GM12864 (cell line): Measurements from ENCODE around the gene PIK3AP1.
A peak's percentile ranks its signal among the peaks of the same experiment; 100 is the strongest.
"Not testable (repeated sequence)": the region's sequence is repeated elsewhere in the genome, so short reads cannot be mapped to it uniquely, and the experiment has no call there.

Experiments used
- DNase-seq: peaks from one replicate; pipeline ENCODE4 v3.0.0-alpha.2; 2011; ENCODE audit warnings: low read depth
- H3K4me3 ChIP-seq: 2 replicates; pipeline ENCODE4 v1.5.1; 2011; ENCODE audit warnings: mild to moderate bottlenecking, low read depth, low read length, control low read depth
- CTCF ChIP-seq: IDR thresholded peaks from 2 replicates; pipeline ENCODE4 v1.5.1; 2011; ENCODE audit warnings: low read depth, mild to moderate bottlenecking, moderate library complexity, low read length, control low read depth, inconsistent platforms; ENCODE audit errors: missing control alignments

Gene PIK3AP1

GRCh38 chr10:96756111-96756903 is 36.0 kb upstream of the PIK3AP1 start:
- no peak for DNase-seq
- TF ChIP-seq CTCF = no peak
- H3K4me3 ChIP-seq = no peak overlapping the region

- H3K4me3 ChIP-seq = no peak overlapping the region
- DNase-seq = no peak
- TF ChIP-seq CTCF = no peak
Measured at GRCh38 chr10:96753956-96754355, 33.6 kb upstream of the PIK3AP1 start.

GRCh38 chr10:96752375-96752774 is 32.1 kb upstream of the PIK3AP1 start:
- no peak overlapping the region for H3K4me3 ChIP-seq
- TF ChIP-seq CTCF = no peak
- no peak for DNase-seq

GRCh38 chr10:96750316-96750715 is 30.0 kb upstream of the PIK3AP1 start:
- not testable (repeated sequence) for DNase-seq, H3K4me3 ChIP-seq

- no peak overlapping the region; the same call in 1 of the 2 replicates for H3K4me3 ChIP-seq
- TF ChIP-seq CTCF = no peak
- peak; percentile 93 for DNase-seq
Measured at GRCh38 chr10:96747734-96748550, 27.6 kb upstream of the PIK3AP1 start.

GRCh38 chr10:96746503-96746902 is 26.2 kb upstream of the PIK3AP1 start:
- no peak for DNase-seq
- no peak for TF ChIP-seq CTCF
- H3K4me3 ChIP-seq = no peak overlapping the region

- no peak for TF ChIP-seq CTCF
- no peak for DNase-seq
- no peak overlapping the region for H3K4me3 ChIP-seq
Measured at GRCh38 chr10:96745950-96746349, 25.6 kb upstream of the PIK3AP1 start.
